CD4-positive, alpha-beta memory T cell (primary cell): ENCODE measurements around the gene OR11H6. TPM values are rescaled to one million over a fixed set of nuclear protein-coding genes. Genes with fewer than 3 reads are reported as not detected.
A peak's percentile ranks its signal among the peaks of the same experiment; 100 is the strongest.
"Not testable (repeated sequence)": the region's sequence is repeated elsewhere in the genome, so short reads cannot be mapped to it uniquely, and the experiment has no call there.

ENCODE experiments used
- CTCF ChIA-PET: fragments of 350-600 bp; sonication (Branson Sonifier 250); formaldehyde crosslinking; loops from one replicate; lab custom pipeline; 2021; ENCODE audit warnings: inconsistent platforms; ENCODE audit not compliant: partially characterized antibody; lab: Charles Lee
- POLR2A ChIA-PET: fragments of 350-600 bp; sonication (Branson Sonifier 250); formaldehyde crosslinking; loops from one replicate; lab custom pipeline; 2021; ENCODE audit not compliant: partially characterized antibody; lab: Charles Lee
- DNase-seq, 5 donors: peaks; one replicate each; pipeline versions ENCODE4 v3.0.0 to v3.0.0-alpha.2; 2020 to 2022; ENCODE audit warnings: mixed read lengths in 1 of 5
- H3K27ac ChIP-seq: one replicate; pipeline ENCODE4 v1.7.0; 2013; ENCODE audit warnings: low read depth, low read length
- H3K27me3 ChIP-seq: 2 replicates; pipeline ENCODE4 v1.7.0; 2013; ENCODE audit warnings: mild to moderate bottlenecking, low read length, moderate library complexity; ENCODE audit not compliant: insufficient read depth
- H3K36me3 ChIP-seq: 2 replicates; pipeline ENCODE4 v1.7.0; 2013; ENCODE audit warnings: mild to moderate bottlenecking, low read length, moderate library complexity; ENCODE audit not compliant: insufficient read depth
- H3K4me1 ChIP-seq: 2 replicates; pipeline ENCODE4 v1.7.0; 2013; ENCODE audit warnings: mild to moderate bottlenecking, low read length, moderate library complexity; ENCODE audit not compliant: insufficient read depth
- H3K4me3 ChIP-seq, 2 donors: one replicate each; pipeline ENCODE4 v1.7.0; 2013; ENCODE audit warnings: low read length in 2 of 2, mild to moderate bottlenecking in 1 of 2
- H3K9me3 ChIP-seq, 2 donors: one replicate each; pipeline ENCODE4 v1.7.0; 2013; ENCODE audit warnings: low read length in 2 of 2, control low read depth in 1 of 2; ENCODE audit not compliant: control insufficient read depth in 1 of 2
- H3K27ac Mint-ChIP-seq, 7 donors: one replicate each; pipeline ENCODE4 v1.8.0; 2020 to 2021; ENCODE audit warnings: mixed read lengths in 7 of 7, mild to moderate bottlenecking in 6 of 7, inconsistent platforms in 3 of 7, moderate library complexity in 3 of 7
- H3K27me3 Mint-ChIP-seq, 2 donors: one replicate each; pipeline ENCODE4 v1.8.0; 2020 to 2021; ENCODE audit warnings: mixed read lengths in 2 of 2
- H3K36me3 Mint-ChIP-seq, 2 donors: one replicate each; pipeline ENCODE4 v1.8.0; 2020 to 2021; ENCODE audit warnings: mixed read lengths in 2 of 2, inconsistent platforms in 1 of 2, mild to moderate bottlenecking in 1 of 2
- H3K4me1 Mint-ChIP-seq, 4 donors: one replicate each; pipeline ENCODE4 v1.8.0; 2020 to 2021; ENCODE audit warnings: mixed read lengths in 4 of 4, mild to moderate bottlenecking in 1 of 4
- H3K4me3 Mint-ChIP-seq, 8 donors: one replicate each; pipeline ENCODE4 v1.8.0; 2020 to 2021; ENCODE audit warnings: mixed read lengths in 8 of 8, mild to moderate bottlenecking in 7 of 8, moderate library complexity in 6 of 8, inconsistent platforms in 3 of 8
- H3K9me3 Mint-ChIP-seq, 8 donors: one replicate each; pipeline ENCODE4 v1.8.0; 2020 to 2021; ENCODE audit warnings: mixed read lengths in 8 of 8, mild to moderate bottlenecking in 5 of 8, inconsistent platforms in 3 of 8, moderate library complexity in 1 of 8
- intact Hi-C: fragments of 100-400 bp; cut with micrococcal nuclease; formaldehyde crosslinking; loops from one replicate; pipeline ENCODE4 v1.15.1; 2023
- polyA plus RNA-seq, 2 donors: library from polyadenylated mRNA; unstranded; fragments of 300-500 nt; fragmentation: Illumina TruSeq; gene quantifications; one replicate each; pipeline ENCODE4 v1.2.3, GENCODE V29; 2021
- total RNA-seq, 2 experiments: library from RNA; stranded (reverse); gene quantifications; one replicate each; pipeline ENCODE4 v1.2.3, GENCODE V29; 2021

OR11H6 gene
- total and polyA plus RNA-seq, 4 experiments from 2014 or later: not detected

- Histone ChIP-seq H3K27ac (no peak overlapping the region), H3K4me3 (no peak overlapping the region), H3K9me3 (no peaks in the 10 kb centered on the region), H3K4me1 (no peaks in the 10 kb centered on the region), H3K36me3 (no peaks in the 10 kb centered on the region), H3K27me3 (no peaks in the 10 kb centered on the region)
- H3K4me3 Mint-ChIP-seq: no peak overlapping the region
- no peak overlapping the region for H3K27ac Mint-ChIP-seq
- H3K36me3 Mint-ChIP-seq: no peaks in the 10 kb centered on the region
- intact Hi-C loops: no loop called here
- no peak for DNase-seq
- peaks cover 5 to 12% of the 10 kb centered on the region in 2 donors for H3K27me3 Mint-ChIP-seq
- ChIA-PET POLR2A (no interaction called here), CTCF (no interaction called here)
- no peaks in the 10 kb centered on the region for H3K4me1 Mint-ChIP-seq
- peaks cover 0 to 4% (median 0%) of the 10 kb centered on the region in 8 donors for H3K9me3 Mint-ChIP-seq
These were observed 39.3 kb upstream of the OR11H6 start for GRCh38 chr14:20184181-20184580.

- no peak within 1 kb of the TSS for H3K27ac ChIP-seq
- H3K4me1 ChIP-seq: no peaks in the 10 kb centered on the region
- Mint-ChIP-seq H3K36me3 (no peaks in the 10 kb centered on the region), H3K9me3 (peaks cover 0 to 3% (median 0%) of the 10 kb centered on the region in 8 donors), H3K4me3 (no peak within 1 kb of the TSS), H3K4me1 (peaks cover 0 to 3% (median 0%) of the 10 kb centered on the region in 4 donors), H3K27ac (peak within 1 kb of the TSS in 1 of 7 donors; percentile 26), H3K27me3 (peaks cover 4 to 9% of the 10 kb centered on the region in 2 donors)
- H3K9me3 ChIP-seq: no peaks in the 10 kb centered on the region
- POLR2A ChIA-PET: no interaction called here
- no peaks in the 10 kb centered on the region for H3K27me3 ChIP-seq
- H3K4me3 ChIP-seq: no peak within 1 kb of the TSS
- CTCF ChIA-PET: interaction anchor here (1.2 kb wide), 1 partner anchor 15 kb away, joined by 3 read pairs; no protein-coding TSS in a partner anchor
- intact Hi-C loops: no loop called here
- no peak for DNase-seq
- no peaks in the 10 kb centered on the region for H3K36me3 ChIP-seq
These were observed 32.9 kb upstream of the OR11H6 start, which contains the start of gene OR11G2 for GRCh38 chr14:20190596-20190995. Gene OR11G2, plus strand, starts transcription at chr14:20190896. Its CDS starts 6,542 bp downstream, at chr14:20197438.

GRCh38 chr14:20191396-20191795 is 32.1 kb upstream of the OR11H6 start:
- Mint-ChIP-seq H3K4me3 (no peak overlapping the region), H3K4me1 (peaks cover 0 to 3% (median 0%) of the 10 kb centered on the region in 4 donors), H3K36me3 (no peaks in the 10 kb centered on the region), H3K27me3 (peaks cover 3 to 6% of the 10 kb centered on the region in 2 donors), H3K27ac (no peak overlapping the region), H3K9me3 (peaks cover 0 to 3% (median 0%) of the 10 kb centered on the region in 8 donors)
- Histone ChIP-seq H3K27ac (no peak overlapping the region), H3K27me3 (no peaks in the 10 kb centered on the region), H3K4me1 (no peaks in the 10 kb centered on the region), H3K36me3 (no peaks in the 10 kb centered on the region), H3K9me3 (no peaks in the 10 kb centered on the region), H3K4me3 (no peak overlapping the region)
- POLR2A ChIA-PET: no interaction called here
- intact Hi-C loops: no loop called here
- CTCF ChIA-PET: interaction anchor here (1.2 kb wide), 1 partner anchor 14 kb away, joined by 3 read pairs; no protein-coding TSS in a partner anchor
- no peak for DNase-seq

- Mint-ChIP-seq H3K27ac (no peak overlapping the region), H3K36me3 (no peaks in the 10 kb centered on the region), H3K4me1 (peaks cover 0 to 3% (median 0%) of the 10 kb centered on the region in 4 donors), H3K4me3 (no peak overlapping the region), H3K9me3 (no peaks in the 10 kb centered on the region), H3K27me3 (peaks cover 8 to 10% of the 10 kb centered on the region in 2 donors)
- POLR2A ChIA-PET: no interaction called here
- Histone ChIP-seq H3K27ac (no peak overlapping the region), H3K4me1 (no peaks in the 10 kb centered on the region), H3K27me3 (no peaks in the 10 kb centered on the region), H3K36me3 (no peaks in the 10 kb centered on the region), H3K4me3 (no peak overlapping the region), H3K9me3 (no peaks in the 10 kb centered on the region)
- DNase-seq: no peak
- CTCF ChIA-PET: no interaction called here
- intact Hi-C loops: no loop called here
These were observed 29.4 kb upstream of the OR11H6 start for GRCh38 chr14:20194101-20194500.

GRCh38 chr14:20195170-20195569 is 28.3 kb upstream of the OR11H6 start:
- H3K27ac ChIP-seq, H3K4me3 Mint-ChIP-seq, H3K27ac Mint-ChIP-seq, intact Hi-C loops, H3K9me3 ChIP-seq, H3K4me1 ChIP-seq, H3K36me3 ChIP-seq, POLR2A ChIA-PET, H3K4me3 ChIP-seq, H3K9me3 Mint-ChIP-seq, H3K27me3 ChIP-seq, CTCF ChIA-PET, H3K36me3 Mint-ChIP-seq, DNase-seq, H3K4me1 Mint-ChIP-seq: not testable (repeated sequence)
- peaks cover 10 to 15% of the 10 kb centered on the region in 2 donors for H3K27me3 Mint-ChIP-seq

- Mint-ChIP-seq H3K4me3 (no peak overlapping the region), H3K27ac (no peak overlapping the region), H3K4me1 (peaks cover 0 to 2% (median 0%) of the 10 kb centered on the region in 4 donors), H3K9me3 (no peaks in the 10 kb centered on the region), H3K36me3 (no peaks in the 10 kb centered on the region), H3K27me3 (peaks cover 10 to 19% of the 10 kb centered on the region in 2 donors)
- no peaks in the 10 kb centered on the region for H3K36me3 ChIP-seq
- H3K27ac ChIP-seq: no peak overlapping the region
- H3K4me3 ChIP-seq: no peak overlapping the region
- peak in 1 of 5 donors; percentile 14 for DNase-seq
- intact Hi-C loops: no loop called here
- ChIA-PET POLR2A (no interaction called here), CTCF (no interaction called here)
- no peaks in the 10 kb centered on the region for H3K27me3 ChIP-seq
- no peaks in the 10 kb centered on the region for H3K9me3 ChIP-seq
- no peaks in the 10 kb centered on the region for H3K4me1 ChIP-seq
These were observed 27.6 kb upstream of the OR11H6 start for GRCh38 chr14:20195911-20196310.

GRCh38 chr14:20197459-20197858 is 26.1 kb upstream of the OR11H6 start:
- no peak overlapping the region for H3K4me3 Mint-ChIP-seq
- peaks cover 0 to 2% (median 0%) of the 10 kb centered on the region in 4 donors for H3K4me1 Mint-ChIP-seq
- H3K27me3 Mint-ChIP-seq: peaks cover 13 to 19% of the 10 kb centered on the region in 2 donors
- H3K9me3 Mint-ChIP-seq: no peaks in the 10 kb centered on the region
- no peaks in the 10 kb centered on the region for H3K36me3 Mint-ChIP-seq
- ChIA-PET POLR2A (no interaction called here), CTCF (no interaction called here)
- intact Hi-C loops: no loop called here
- Histone ChIP-seq H3K27me3 (no peaks in the 10 kb centered on the region), H3K4me3 (no peak overlapping the region), H3K36me3 (no peaks in the 10 kb centered on the region), H3K27ac (no peak overlapping the region), H3K9me3 (no peaks in the 10 kb centered on the region), H3K4me1 (no peaks in the 10 kb centered on the region)
- H3K27ac Mint-ChIP-seq: no peak overlapping the region
- DNase-seq: no peak
